ENCODE data around the gene CCDC102A.
"Not testable (repeated sequence)": the region's sequence is repeated elsewhere in the genome, so short reads cannot be mapped to it uniquely, and the experiment has no call there.

The CCDC102A gene

DNA sequence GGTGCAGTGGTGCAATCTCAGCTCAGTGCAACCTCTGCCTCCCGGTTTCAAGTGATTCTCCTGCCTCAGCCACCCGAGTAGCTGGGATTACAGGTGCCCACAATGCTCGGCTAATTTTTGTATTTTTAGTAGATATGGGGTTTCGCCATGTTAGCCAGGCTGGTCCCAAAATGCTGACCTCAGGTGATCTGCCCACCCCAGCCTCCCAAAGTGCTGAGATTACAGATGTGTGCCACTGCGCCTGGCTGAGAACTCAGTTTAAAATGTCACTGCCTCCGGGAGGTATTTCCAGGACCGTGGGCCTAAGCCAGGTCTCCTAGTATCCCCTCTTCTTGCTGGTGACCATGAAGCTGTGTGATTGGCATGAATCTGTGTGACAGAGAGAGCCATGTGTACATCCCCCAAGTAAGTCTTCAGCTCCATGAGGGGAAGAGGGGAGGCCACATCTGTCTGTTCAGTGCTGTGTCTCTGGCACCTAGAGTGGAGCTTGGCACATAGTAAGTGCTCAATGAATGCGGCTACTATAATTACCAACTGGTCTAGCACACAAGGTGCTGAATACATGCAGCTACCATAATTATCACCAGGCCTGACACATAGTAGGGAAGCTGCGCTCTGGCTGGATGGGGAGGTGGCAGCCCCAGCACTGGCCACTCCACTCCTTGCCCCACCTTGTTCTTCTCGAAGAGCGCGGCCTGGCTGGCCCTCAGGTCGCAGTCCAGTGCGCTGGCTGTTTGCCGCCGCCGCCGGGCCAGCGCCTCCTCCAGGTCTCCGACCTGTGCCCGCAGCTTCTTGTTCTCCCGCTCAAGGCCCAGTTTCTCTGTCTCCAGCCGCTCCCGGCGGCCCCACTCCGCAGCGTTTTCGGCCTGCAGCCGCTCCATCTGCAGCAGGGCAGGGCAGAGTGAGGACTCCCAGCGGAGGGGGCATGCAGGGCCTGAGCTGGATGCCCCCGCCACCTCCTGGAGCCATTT, 18.7 kb downstream of the CCDC102A start:
- DNase-seq = no peak

DNA sequence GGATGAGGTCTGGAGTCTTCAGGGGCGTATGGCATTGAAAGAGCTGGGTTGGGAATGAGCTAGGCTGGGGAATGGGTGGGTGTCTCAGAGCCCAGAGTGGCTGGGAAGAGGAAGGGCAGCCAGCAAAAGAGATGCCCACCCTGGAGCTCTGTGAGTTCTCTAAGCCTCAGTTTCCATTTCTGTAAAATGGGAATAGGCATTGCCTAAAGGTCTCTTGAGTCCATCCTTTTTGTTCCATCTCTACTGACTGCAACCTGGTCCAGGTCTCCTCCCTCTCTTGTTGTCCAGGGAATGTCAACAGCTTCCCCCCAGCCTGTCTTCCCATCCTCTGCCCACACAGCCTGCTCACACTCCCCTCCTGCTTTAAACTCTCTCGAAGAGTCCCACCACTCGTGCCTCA, 19.6 kb downstream of the CCDC102A start:
- no peak for DNase-seq

DNA sequence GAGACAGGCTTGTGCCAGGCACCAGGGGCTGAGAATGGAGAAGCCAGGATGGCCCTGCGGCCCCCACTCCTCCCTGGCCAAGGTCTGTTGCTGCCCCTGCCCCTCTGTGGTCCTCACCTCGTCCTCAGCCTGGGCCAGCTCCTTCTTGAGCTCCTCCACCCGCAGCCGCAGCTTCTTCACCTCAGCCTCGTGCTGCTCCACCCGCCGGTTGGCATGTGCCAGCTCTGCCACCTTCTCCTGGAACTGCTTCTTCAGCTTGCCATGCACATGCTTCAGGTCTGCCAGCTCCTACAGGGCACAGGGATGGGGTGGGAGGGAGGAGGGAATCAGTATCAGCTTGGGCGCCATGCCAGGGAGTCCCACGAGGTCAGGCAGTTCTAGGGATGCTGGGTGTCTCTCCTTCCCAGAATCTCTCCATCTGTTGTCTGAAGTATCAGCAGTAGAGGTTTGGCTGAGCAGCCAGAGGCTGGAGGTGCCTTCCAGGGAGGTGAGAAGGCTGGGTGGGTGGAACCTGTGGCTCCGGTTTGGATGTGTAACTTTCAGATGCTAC, 20.1 kb downstream of the CCDC102A start:
- DNase-seq = no peak

DNA sequence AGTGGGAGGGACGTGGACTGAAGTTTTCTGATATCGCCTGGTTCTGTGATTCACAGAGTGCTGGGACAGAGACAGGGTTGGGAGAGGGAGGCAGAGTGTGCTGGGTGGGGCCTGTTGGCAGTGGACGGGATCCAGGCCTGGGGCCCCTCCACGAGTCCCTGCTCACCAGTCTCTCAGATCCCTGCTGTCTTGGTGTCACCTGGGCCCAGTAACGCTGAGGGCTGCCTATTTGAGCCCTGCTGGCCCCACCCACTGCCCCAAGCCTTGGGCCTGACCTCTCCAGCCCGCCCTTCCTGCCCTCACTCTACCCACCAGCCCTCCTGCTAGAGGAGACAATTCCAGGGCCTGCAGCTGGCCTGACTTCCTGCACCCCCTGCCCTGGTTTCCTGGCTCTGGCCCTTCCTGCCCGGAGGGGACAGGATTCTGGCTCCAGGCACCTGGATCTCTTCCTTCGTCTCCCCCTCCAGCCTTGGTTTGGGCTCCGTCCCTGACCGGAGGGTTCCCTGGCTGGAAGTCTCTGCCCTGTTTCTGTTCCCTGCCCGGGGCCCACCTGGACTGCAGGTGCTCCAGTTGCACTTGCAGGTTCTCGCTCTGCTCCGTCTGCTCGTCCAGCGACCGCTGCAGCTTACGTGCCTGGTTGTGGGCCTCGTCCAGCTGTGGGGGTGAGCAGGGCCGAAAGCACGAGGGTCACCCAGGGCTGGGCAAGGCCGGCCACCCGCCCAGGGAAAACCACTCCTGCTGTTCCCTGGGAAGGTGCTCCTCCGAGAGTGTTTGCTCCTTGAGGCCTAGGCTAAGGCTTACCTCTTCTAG, 21.4 kb downstream of the CCDC102A start:
- no peak for DNase-seq

DNA sequence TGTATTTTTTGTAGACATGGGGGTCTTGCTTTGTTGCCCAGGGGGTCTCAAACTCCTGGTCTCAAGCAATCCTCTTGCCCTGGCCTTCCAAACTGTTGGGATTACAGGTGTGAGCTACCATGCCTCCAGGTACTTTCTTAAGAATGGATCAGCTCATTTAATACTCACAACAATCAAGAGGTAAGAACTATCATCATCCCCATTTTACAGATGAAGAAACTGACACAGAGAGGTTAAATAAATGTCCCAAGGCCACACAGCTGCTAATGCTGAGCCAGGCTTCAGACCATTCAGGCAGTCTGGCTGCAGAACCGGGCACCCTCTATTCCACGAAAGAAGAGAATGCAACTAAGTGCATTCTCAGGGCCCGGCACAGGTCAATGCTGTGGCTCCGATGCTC, 22.0 kb downstream of the CCDC102A start:
- no peak for DNase-seq

DNA sequence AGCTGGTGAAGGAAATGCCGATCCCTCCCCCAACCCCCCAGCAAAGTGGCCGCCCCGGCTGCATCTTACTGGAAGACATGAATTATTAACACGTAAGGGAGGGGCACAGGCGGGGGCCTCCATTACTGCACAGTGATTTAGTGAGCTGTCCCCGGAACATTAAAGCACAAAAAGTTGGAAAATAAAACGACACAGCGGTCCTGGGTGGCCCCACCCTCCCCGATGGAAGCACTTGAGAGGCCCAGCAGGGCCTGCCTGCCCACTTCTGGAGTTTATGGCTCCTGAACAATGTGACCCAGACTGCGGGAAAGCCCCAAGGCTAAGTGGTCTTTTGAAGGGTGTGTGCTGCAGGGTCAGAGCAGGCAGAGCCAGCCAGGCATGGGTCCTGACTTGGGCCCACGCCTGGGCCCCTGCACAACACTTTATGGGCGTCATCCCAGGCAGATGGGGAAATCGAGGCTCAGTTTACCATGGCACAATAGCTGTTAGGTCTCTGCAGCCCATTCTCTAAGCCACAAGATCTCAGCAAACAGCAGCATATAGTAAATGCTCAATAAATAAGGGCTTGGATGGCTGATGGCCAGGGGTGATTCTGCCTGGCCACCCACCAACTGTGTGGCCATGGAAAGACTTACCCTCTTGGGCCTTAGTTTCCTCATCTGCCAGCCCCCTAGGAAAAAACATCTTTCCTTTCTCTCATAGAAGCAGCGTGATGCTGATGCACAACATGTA, 22.8 kb downstream of the CCDC102A start:
- no peak for DNase-seq

DNA sequence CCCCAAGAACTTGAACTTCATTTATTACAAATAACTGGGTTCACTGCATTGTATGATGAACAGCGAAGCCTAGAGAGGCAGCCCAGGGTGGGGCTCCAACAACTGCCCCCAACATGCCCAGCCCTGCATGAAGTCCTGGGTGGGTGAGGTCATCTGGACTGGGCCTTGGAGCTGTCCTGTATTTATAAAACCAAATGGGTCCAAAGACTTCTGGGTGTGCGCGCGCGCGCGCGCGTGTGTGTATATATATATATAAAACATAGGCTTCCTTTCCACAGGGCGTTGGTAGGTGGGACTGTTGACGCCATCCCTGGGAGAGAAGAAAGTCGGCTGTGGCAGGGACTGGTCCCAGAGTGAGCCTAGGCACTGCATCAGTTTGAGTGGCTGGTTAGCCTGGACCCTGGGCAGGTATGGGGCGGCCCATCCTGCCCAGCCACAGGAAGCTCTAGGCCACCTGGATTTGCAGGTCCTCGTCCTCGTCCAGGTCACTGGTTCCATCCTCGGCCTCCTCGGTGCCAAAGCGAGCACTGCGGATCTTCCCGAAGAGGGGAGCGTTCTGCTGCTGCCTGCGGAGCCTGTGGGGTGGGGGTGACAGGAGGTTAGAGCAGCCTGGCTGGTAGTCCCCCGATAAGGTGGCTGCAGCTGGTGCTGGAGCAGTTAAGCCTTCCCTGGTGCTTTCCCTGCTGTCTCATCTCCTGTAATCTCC, 23.9 kb downstream of the CCDC102A start:
- no peak for DNase-seq

DNA sequence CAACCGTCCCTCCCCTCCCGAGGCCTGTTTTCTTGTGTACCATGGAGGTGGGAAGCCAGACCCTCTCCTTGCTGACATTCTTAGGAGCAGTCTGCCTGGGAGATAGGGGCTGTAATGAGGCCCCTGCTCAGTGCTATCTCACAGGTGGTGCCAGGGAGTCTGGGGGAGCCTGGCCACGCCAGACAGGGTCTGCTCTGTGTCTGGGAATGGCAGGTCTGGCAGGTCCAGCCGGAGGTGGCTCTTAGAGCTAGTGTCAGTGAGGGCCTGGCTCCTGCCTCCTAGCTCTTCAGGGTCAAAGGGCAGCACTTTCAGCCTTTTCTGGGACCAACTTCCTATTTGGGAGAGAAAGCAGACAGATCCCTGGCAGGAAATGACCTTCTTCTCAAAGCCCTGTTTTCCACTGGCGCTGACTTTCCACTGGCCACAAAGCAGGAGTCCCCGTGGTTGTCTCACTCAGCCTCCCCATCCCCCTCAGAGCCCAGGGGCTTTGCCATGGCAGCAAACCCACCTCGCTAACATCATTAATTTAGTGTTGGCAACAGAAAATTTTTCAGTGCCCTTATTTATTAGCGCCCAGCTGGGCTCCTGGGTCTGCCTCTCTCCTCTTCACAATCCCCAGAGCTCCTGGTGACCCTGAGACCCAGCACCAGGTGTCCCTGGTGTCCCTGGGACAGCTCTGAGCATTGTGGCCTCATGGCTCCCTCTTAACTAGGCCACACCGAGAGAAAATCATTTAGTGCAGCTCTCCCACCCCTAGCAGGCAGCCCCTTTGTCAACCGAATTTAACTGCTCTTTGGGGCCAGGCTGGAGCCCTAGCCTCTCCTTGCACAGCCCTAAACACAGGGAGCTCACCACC, 26.1 kb downstream of the CCDC102A start:
- DNase-seq = no peak

DNA sequence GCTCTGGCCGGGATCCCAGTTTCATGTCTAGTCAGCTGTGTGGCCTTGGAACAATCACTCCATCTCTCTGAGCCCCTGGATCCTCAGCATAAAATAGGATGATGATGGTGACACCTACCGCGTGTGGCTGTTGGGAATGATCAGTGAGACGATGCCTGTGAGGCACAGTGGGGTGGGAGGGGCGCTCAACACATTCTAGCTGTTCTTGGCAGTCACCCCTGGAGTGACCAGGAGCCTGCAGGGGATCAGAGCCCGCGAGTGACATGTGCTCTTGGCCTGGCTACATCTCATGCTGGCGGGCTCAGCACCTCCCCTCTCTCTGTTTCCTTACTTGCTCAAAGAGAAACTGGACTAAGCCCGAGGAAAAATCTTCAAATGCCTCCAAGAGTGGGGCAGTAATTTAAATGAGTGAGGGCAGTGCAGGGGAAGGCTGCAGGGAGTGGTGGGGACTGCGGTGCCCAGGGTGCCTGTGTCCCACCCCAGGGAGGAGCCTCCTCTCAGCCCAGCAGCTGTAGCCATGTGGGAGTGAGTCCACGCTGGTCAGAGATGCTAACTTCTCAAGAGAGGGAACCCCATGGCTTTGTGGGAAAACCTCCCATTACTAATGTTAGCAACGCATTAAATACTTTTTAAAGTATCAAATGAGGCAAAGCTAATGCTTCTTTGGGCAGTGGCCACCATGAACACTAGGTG, 27.0 kb downstream of the CCDC102A start:
- no peak for DNase-seq

DNA sequence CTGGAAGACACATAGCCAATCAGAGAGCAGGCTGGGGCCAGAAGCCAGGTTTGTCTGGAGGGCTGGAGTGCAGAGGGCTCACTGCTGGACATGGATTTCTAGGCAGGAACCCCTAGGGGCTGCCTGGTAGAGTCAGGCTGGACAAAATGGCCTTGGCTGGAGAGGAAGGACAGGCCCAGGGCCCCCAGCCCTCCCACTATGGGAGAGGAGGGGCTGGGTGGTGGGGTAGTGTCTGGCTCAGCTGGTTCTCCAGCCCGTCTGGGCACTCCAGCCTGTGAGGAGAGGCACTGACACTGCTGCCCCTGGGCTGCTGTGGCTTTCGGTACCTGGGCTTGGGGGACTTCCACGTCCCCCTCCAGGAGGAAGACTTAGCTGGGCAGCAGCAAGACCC, 28.3 kb downstream of the CCDC102A start:
- DNase-seq = no peak

DNA sequence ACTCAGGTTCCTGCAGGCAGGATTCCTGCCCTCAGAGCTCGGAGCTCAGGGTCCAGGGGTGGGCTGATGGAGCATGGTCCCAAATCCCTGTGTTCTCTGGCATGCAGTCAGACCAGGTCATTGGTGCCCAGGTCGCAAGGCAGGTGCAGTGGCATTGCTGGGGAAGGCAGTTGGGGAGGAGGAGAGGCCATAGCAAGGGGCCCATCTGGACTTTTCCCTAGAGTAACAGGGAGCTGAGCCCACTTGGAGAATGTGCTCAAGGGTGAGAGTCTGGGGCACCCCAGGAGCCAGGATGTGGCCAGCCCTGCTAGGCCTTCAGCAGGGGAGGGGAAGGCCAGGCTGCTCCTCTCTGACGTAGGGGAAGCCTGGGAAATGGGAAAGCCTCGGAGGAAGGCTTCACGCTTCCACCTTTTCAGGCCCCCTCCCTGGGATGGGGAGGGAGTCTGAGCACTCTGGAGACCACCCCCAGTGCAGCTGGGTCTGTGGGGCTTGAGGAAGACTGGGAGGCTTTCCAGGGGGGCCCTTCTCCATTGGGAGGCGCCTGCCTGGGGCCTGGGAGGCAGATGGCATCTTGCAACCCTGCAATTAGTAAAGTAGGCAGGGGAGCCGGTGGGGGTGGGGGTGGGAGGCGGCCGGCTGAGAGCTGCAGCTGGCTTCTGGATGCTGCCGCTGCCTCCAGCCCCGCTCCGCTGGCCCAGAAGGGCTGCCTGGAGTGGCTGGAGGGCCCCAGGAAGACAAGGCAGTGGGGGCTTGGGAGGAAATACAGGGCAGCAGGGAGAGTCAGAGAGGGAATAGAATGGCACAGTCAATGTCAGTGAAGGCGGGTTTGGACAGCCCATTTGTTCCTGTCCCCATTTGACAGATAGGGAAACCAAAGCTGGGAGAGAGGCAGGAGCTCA, 29.0 kb downstream of the CCDC102A start:
- no peak for DNase-seq

DNA sequence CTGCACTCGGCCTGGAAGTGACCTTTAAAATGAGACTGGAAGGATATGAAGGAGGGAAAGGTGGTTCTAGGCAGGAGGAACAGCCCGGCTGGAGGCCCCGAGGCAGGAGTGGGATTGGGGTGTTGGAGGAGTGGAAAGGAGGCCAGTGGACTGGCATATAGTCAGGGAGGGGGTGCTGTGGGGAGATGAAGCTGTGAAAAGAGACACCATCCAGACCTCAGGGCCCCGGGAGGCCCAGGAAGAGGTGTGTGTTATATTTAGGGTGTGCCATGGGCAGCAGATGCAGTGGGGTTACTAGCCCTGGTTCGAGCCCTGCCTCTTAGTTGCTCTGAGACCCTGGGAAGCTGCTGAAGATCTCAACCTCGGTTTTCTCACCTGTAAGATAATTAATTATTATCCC, 31.2 kb downstream of the CCDC102A start:
- no peak for DNase-seq

DNA sequence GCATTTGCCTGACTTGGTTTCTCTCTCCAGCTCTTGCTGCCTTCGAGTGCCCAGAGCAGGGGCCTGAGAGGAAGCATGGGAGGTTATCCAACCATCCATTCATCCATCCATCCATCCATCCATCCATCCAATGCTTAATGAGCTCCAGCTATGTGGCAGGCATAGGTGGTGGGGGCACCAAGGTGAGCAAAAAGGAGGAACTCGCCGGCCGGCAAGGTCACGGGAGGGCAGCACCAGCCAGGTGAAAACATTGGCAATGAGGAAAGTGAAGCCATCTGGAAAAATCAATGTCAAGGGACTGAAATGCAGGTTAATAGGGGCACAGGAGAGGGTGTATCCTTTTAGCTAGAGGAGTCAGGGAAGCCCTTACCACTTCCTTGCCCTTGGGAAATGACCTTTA, 31.9 kb downstream of the CCDC102A start:
- no peak for DNase-seq

DNA sequence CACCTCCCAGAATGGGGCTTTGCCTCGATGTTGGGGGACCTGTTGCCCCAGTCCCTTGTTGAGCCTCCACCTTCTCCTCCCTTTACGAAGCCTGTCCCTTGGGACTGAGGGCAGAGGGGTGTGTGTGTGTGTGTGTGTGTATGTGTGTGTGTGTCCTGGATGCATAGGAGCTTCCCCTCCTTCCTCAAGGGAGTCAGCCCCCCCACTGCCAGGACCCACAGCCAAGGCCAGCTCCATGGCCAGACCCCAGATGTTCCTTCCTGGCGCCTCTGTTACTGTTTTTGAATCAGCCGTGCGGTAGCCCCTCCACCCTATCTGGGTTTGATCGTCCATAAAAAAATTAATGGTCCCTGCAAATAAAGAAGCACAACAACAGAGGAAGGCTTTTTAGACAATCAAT, 32.4 kb downstream of the CCDC102A start:
- DNase-seq = no peak

DNA sequence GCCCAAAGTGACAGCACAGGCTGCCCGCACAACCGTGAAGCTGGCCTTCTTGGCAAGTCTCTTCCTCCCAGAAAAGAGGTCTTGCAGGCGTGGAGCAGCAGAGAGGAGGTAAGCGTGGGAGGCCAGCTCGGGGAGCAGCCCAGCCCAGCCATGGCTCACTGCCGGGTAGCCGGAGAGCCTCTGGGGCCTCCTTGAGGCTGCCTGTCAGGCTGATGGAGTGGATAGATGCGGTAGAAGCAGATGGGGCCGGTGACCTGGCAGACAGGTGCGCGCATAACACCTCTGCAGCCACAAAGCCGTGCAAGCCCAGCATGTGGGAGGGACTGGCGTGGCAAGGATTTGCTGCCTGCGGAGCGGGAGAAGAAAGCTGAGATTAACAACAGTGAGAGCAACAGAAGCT, 33.0 kb downstream of the CCDC102A start:
- DNase-seq = no peak

DNA sequence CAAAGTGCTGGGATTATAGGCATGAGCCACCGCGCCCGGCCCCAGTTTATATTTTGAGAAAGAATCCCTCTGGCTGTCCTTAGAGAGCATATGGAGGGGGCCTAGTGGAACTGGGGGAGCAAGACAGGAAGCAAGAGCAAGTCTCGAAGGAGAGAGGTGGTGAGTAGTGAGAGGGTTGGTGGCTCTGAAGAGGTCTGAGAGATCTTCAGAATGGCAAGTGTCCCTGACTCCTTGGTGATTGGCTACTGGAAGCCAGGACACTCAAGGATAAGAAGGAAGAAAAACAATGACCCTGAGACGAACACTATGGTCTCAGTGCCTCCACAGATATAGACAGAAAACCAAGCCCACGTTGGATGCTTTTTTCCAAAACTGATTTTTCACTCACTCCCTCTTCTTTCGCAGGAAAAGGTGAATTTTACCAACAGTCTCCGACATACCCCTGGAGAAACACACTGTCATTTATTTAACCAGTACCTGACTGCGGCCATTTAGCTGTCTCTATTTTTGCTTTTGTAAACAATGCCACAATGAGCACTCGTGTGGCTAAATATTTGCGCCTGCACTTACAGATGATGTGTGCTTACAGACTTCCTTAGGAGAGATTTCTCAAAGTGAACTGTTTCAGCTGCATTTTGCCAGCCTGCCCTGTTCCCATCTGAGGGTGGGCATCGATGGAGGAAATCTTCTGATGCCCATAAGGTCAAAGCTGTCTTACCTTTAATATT, 34.2 kb downstream of the CCDC102A start:
- no peak for DNase-seq

DNA sequence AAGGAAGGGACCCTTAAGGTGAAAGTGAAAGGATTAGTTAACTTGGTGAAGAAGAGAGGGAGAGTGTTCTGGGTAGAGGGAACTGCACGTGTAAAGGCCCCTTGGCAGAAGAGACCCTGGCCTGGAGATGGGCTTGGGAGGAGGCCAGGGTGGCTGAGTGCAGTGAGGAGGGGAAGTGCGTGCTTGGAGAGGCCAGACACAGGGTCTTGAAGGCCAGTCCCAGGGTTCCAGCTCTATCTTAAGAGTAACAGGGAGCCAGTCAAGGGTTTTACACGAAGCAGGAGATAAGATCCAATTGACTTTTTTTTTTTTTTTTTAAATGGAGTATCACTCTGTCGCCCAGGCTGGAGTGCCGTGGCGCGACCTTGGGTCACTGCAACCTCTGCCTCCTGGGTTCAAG, 34.9 kb downstream of the CCDC102A start:
- DNase-seq = no peak

DNA sequence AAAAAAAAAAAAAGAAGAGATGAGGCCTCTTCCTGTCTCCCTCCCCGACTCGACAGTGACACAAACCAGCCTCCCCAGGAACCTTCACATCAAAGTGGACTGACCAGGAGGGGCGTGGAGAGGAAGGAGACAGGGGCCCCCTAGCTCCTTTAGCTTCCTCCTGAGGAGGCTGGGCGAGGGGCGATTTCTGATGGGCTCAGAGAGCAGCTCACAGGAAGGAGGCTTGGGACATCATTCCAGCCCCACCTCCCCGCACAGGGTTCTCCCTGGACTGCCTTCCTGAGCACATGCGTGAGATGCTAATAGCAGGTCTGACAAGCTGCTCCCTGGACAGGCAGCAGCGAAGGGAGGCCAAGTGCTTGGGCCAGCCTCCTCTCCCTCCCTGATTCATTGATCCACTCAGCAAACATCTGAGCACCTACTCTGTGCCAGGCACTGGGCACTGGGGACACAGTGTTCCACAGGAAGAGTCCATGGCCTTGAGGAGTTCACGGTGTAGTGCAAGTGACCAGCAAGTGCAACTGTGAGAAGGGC, 35.7 kb downstream of the CCDC102A start:
- DNase-seq = no peak

DNA sequence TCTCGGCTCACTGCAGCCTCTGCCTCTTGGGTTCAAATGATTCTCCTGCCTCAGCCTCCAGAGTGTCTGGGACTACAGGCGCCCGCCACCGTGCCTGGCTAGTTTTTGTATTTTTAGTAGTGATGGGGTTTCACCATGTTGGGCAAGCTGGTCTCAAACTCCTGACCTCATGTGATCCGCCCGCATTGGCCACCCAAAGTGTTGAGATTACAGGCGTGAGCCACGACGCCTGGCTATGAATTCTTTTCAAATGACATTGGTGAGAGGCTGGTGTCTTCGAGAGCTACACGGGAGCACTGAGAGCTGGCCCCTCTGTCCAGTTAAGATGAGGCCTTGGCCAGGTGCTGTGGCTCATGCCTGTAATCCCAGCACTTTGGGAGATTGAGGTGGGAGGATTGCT, 36.4 kb downstream of the CCDC102A start:
- DNase-seq = not testable (repeated sequence)

All from cerebellar nuclear complex (tissue), 1 donor.